Right atrium auricular region (tissue), 2 donors: ENCODE measurements around the gene TAC1. TPM values are rescaled to one million over a fixed set of nuclear protein-coding genes. Genes with fewer than 3 reads are reported as not detected.
A peak's percentile ranks its signal among the peaks of the same experiment; 100 is the strongest.

Experiments
- DNase-seq: peaks from one replicate; pipeline ENCODE4 v3.0.0-alpha.2; 2019; ENCODE audit warnings: low spot score
- H3K27ac ChIP-seq, 2 donors: fragments of 200-600 bp; sonication (generic); 1 replicate in 1 of 2; 2 replicates in 1 of 2; pipeline ENCODE4 v1.5.1; 2016 to 2019
- H3K27me3 ChIP-seq, 2 donors: fragments of 200-600 bp; sonication (generic); one replicate each; pipeline versions ENCODE4 v1.5.1 to v1.6.0; 2017 to 2019
- H3K36me3 ChIP-seq: fragments of 200-600 bp; sonication (generic); one replicate; pipeline ENCODE4 v1.5.1; 2016
- H3K4me1 ChIP-seq, 2 donors: fragments of 200-600 bp; sonication (generic); one replicate each; pipeline versions ENCODE4 v1.5.1 to v1.6.0; 2017 to 2019
- H3K4me3 ChIP-seq, 2 donors: fragments of 200-600 bp; sonication (generic); 1 replicate in 1 of 2; 2 replicates in 1 of 2; pipeline ENCODE4 v1.5.1; 2017 to 2019; ENCODE audit warnings: mild to moderate bottlenecking in 1 of 2, moderate library complexity in 1 of 2
- H3K9me3 ChIP-seq, 2 donors: fragments of 200-600 bp; sonication (generic); one replicate each; pipeline ENCODE4 v1.5.1; 2019
- CTCF ChIP-seq, 2 donors: fragments of 200-600 bp; sonication (generic); IDR thresholded peaks; one replicate each; pipeline ENCODE4 v1.5.1; 2019; ENCODE audit warnings: antibody characterized with exemption in 2 of 2
- total RNA-seq, 2 donors: library from RNA; depleted of rRNA; stranded (reverse); fragments of >200 nt; gene quantifications; one replicate each; pipeline ENCODE4 v1.1.0, GENCODE V29; 2016

The TAC1 gene
- total RNA-seq, 2 donors from 2014 or later: not detected

- Histone ChIP-seq H3K9me3 (no peaks in the 10 kb centered on the region), H3K36me3 (no peaks in the 10 kb centered on the region), H3K4me3 (no peak overlapping the region), H3K4me1 (no peaks in the 10 kb centered on the region), H3K27ac (no peak overlapping the region), H3K27me3 (no peaks in the 10 kb centered on the region)
- TF ChIP-seq CTCF (IDR thresholded peaks at IDR 0.05): no peak
- DNase-seq: no peak
Measured at GRCh38 chr7:97722386-97722785, 9.5 kb upstream of the TAC1 start.

- no peak for TF ChIP-seq CTCF (IDR thresholded peaks at IDR 0.05)
- no peak for DNase-seq
- peaks cover 14 to 16% of the 10 kb centered on the region in 2 donors for H3K27me3 ChIP-seq
- H3K4me1 ChIP-seq: peaks cover 0 to 25% of the 10 kb centered on the region in 2 donors
- peak overlapping the region in 1 of 2 donors; percentile 28 for H3K4me3 ChIP-seq
- no peaks in the 10 kb centered on the region for H3K36me3 ChIP-seq
- H3K9me3 ChIP-seq: no peaks in the 10 kb centered on the region
- H3K27ac ChIP-seq: no peak overlapping the region
Measured at GRCh38 chr7:97732565-97733275, 834 bp downstream of the TAC1 start.

GRCh38 chr7:97733276-97734161 is 1.6 kb downstream of the TAC1 start:
- no peak overlapping the region for H3K27ac ChIP-seq
- no peaks in the 10 kb centered on the region for H3K9me3 ChIP-seq
- no peak for DNase-seq
- peak overlapping the region in 1 of 2 donors; percentile 28 for H3K4me3 ChIP-seq
- no peaks in the 10 kb centered on the region for H3K36me3 ChIP-seq
- no peak for TF ChIP-seq CTCF (IDR thresholded peaks at IDR 0.05)
- peaks cover 14 to 16% of the 10 kb centered on the region in 2 donors for H3K27me3 ChIP-seq
- H3K4me1 ChIP-seq: peaks cover 0 to 25% of the 10 kb centered on the region in 2 donors

GRCh38 chr7:97734255-97734654 is 2.4 kb downstream of the TAC1 start:
- DNase-seq: no peak

GRCh38 chr7:97735075-97735474 is 3.2 kb downstream of the TAC1 start:
- Histone ChIP-seq H3K4me1 (peaks cover 0 to 25% of the 10 kb centered on the region in 2 donors), H3K27me3 (peaks cover 14 to 16% of the 10 kb centered on the region in 2 donors), H3K9me3 (no peaks in the 10 kb centered on the region), H3K36me3 (no peaks in the 10 kb centered on the region), H3K4me3 (no peak overlapping the region), H3K27ac (no peak overlapping the region)
- TF ChIP-seq CTCF (IDR thresholded peaks at IDR 0.05): no peak
- DNase-seq: no peak

More at GRCh38 chr7:97734255-97734654, 2.4 kb downstream of the TAC1 start:
- no peaks in the 10 kb centered on the region for H3K36me3 ChIP-seq
- H3K9me3 ChIP-seq: no peaks in the 10 kb centered on the region
- H3K4me1 ChIP-seq: peaks cover 0 to 25% of the 10 kb centered on the region in 2 donors
- no peak for TF ChIP-seq CTCF (IDR thresholded peaks at IDR 0.05)
- no peak overlapping the region for H3K4me3 ChIP-seq
- peaks cover 14 to 16% of the 10 kb centered on the region in 2 donors for H3K27me3 ChIP-seq
- H3K27ac ChIP-seq: no peak overlapping the region
